H1 (cell line): ENCODE measurements around the gene GATA5. TPM values are rescaled to one million over a fixed set of nuclear protein-coding genes. Genes with fewer than 3 reads are reported as not detected.

Source experiments
- BCL11A ChIP-seq, 2 experiments: IDR thresholded peaks; one replicate each; pipeline ENCODE4 v1.6.1; 2011; ENCODE audit warnings: low read depth in 2 of 2, low read length in 2 of 2, mild to moderate bottlenecking in 2 of 2
- PHF8 ChIP-seq: fragments of 200-600 bp; sonication (generic); conservative IDR thresholded peaks from 2 replicates; pipeline ENCODE4 v1.7.1; 2012; ENCODE audit warnings: low read depth, mild to moderate bottlenecking, inconsistent platforms, low read length, moderate library complexity
- RFX5 ChIP-seq: IDR thresholded peaks from 2 replicates; pipeline ENCODE4 v1.6.1; 2011; ENCODE audit warnings: low read depth, low read length, improper control_type of control experiment, borderline replicate concordance
- SIN3A ChIP-seq, 2 experiments: IDR thresholded peaks in 1 of 2; conservative IDR thresholded peaks in 1 of 2; 2 replicates each; pipeline ENCODE4 v1.6.1; 2011 to 2012; ENCODE audit warnings: low read length in 2 of 2, improper control_type of control experiment in 1 of 2, low read depth in 1 of 2, mild to moderate bottlenecking in 1 of 2
- SP2 ChIP-seq: IDR thresholded peaks from 2 replicates; pipeline ENCODE4 v1.6.1; 2012; ENCODE audit warnings: mild to moderate bottlenecking, low read length, inconsistent platforms
- polyA plus RNA-seq, 7 experiments: library from polyadenylated mRNA; depleted of rRNA in 3 of 7; stranded (reverse) in 5 of 7; unstranded in 2 of 7; fragments of >200 nt in 5 of 7; fragments of 200-250 nt in 2 of 7; gene quantifications; 1 replicate in 5 of 7; 2 replicates in 1 of 7; 4 replicates in 1 of 7; pipeline versions ENCODE4 v1.2.1 to v1.2.3, GENCODE V29; 2011 to 2013; ENCODE audit warnings: missing spikeins in 2 of 7, mixed read lengths in 2 of 7
- total RNA-seq: library from RNA; stranded (reverse); fragmentation: NEBNext Ultra II Directional; extraction: Animal tissue kit (Norgen Biotek cat#: 25700); gene quantifications from 2 replicates; pipeline ENCODE4 v1.2.1, GENCODE V29; 2021

GATA5 gene
- total and polyA plus RNA-seq, 2 of the 8 experiments (the other 6 are each of a cell fraction or from before 2014, with no cell fraction given) = 0.08 to 0.11 TPM

GRCh38 chr20:62481425-62482145, 5.8 kb upstream of the GATA5 start (continued):
- TF ChIP-seq BCL11A (IDR thresholded peaks at IDR 0.05; ENCODE audit: low read depth in 2 of 2, low read length in 2 of 2) (no peak), PHF8 (no peak), RFX5 (no peak), SIN3A (conservative IDR thresholded peaks at IDR 0.05 in 1 of 2, IDR thresholded peaks at IDR 0.05 in 1 of 2; ENCODE audit: low read depth in 1 of 2, low read length in 2 of 2) (no peak), SP2 (no peak)
